Fibroblast of skin of back (primary cell): ENCODE measurements around the gene CEP72.

ENCODE experiments used
- DNase-seq: peaks from one replicate; pipeline ENCODE4 v3.0.0-alpha.2; 2013

The CEP72 gene

GRCh38 chr5:660491-661030 is 48.4 kb downstream of the CEP72 start:
- no peak for DNase-seq

GRCh38 chr5:661891-662750 is 50.0 kb downstream of the CEP72 start:
- DNase-seq: no peak

GRCh38 chr5:662751-663435 is 50.8 kb downstream of the CEP72 start:
- DNase-seq: no peak

- DNase-seq: no peak
Measured at GRCh38 chr5:663436-664342, 51.5 kb downstream of the CEP72 start.

- no peak for DNase-seq
Measured at GRCh38 chr5:664343-664993, 52.3 kb downstream of the CEP72 start.

- DNase-seq: no peak
Measured at GRCh38 chr5:664994-665360, 52.8 kb downstream of the CEP72 start.

GRCh38 chr5:665541-665955 is 53.4 kb downstream of the CEP72 start:
- DNase-seq: no peak

GRCh38 chr5:665956-666711 is 54.0 kb downstream of the CEP72 start:
- no peak for DNase-seq

- DNase-seq: no peak
Measured at GRCh38 chr5:666816-667498, 54.8 kb downstream of the CEP72 start.

- DNase-seq: no peak
Measured at GRCh38 chr5:668283-668995, 56.3 kb downstream of the CEP72 start.

GRCh38 chr5:669111-669841 is 57.1 kb downstream of the CEP72 start:
- peak; percentile 15 for DNase-seq

- no peak for DNase-seq
Measured at GRCh38 chr5:669842-670395, 57.8 kb downstream of the CEP72 start.

GRCh38 chr5:670396-671270 is 58.5 kb downstream of the CEP72 start:
- no peak for DNase-seq

- peak; percentile 58 for DNase-seq
Measured at GRCh38 chr5:671459-672328, 59.6 kb downstream of the CEP72 start.

GRCh38 chr5:672329-673160 is 60.4 kb downstream of the CEP72 start:
- DNase-seq: peak; percentile 75
